ENCODE results near the gene MSLN.

Gene MSLN

GRCh38 chr16:813916-814412, 53.4 kb downstream of the MSLN start:
- no peak for DNase-seq

- DNase-seq, result no peak
Measured at GRCh38 chr16:814974-815373, 54.4 kb downstream of the MSLN start.

DNA sequence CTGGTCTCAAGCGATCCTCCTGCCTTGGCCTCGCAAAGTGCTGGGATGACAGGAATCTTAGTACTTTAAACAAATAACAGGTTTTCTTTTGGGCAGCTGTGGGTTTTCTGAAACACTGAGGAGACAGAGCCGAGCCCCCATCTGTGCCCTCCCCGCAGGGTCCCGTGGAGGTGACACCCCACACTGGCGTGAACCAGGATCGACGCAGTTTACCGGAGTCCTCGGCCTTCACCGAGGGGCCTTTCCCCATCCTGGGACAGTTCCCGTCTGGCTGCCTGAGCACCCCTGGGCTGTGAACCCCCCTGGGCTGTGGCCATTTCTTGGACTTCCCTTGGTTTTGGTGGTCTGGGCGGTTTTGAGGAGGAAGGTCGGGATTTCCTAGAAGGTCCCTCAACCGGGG, 55.3 kb downstream of the MSLN start:
- DNase-seq, result no peak

- no peak for DNase-seq
Measured at GRCh38 chr16:817001-817906, 56.7 kb downstream of the MSLN start.

DNA sequence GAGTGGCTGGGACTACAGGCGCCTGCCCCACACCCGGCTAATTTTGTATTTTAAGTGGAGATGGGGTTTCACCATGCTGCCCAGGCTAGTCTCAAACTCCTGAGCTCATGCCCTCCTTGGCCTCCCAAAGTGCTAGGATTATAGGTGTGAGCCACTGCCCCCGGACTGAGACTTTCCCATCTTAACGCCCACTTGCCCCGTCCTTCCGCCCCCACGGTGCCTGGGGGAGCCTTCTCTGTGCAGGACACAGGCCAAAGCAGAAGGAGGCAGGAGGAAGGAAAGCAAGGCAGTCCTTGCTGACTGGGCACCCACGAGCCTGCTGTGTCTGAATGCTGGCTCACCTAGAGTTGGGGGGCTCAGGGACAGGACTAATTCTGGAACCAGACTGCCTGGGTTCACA, 57.6 kb downstream of the MSLN start:
- DNase-seq, result no peak
